Neuron (in vitro differentiated cells): ENCODE results near the gene TMEM181.
"Not testable (repeated sequence)": the region's sequence is repeated elsewhere in the genome, so short reads cannot be mapped to it uniquely, and the experiment has no call there.

ENCODE experiments used
- H2AFZ ChIP-seq: one replicate; pipeline ENCODE4 v1.6.1; 2013; ENCODE audit warnings: low read depth, mild to moderate bottlenecking, inconsistent platforms, low read length, moderate library complexity
- H3K27me3 ChIP-seq: one replicate; pipeline ENCODE4 v1.6.1; 2013; ENCODE audit warnings: low read length; ENCODE audit not compliant: insufficient read depth
- H3K36me3 ChIP-seq: one replicate; pipeline ENCODE4 v1.6.1; 2013; ENCODE audit warnings: low read length; ENCODE audit not compliant: insufficient read depth
- H3K4me1 ChIP-seq: one replicate; pipeline ENCODE4 v1.6.1; 2013; ENCODE audit warnings: low read length; ENCODE audit not compliant: insufficient read depth
- H3K4me3 ChIP-seq: 2 replicates; pipeline ENCODE4 v1.5.1; 2013; ENCODE audit warnings: mild to moderate bottlenecking, low read length, moderate library complexity
- H3K9me3 ChIP-seq: one replicate; pipeline ENCODE4 v1.6.1; 2013; ENCODE audit warnings: low read length

The TMEM181 gene

GRCh38 chr6:158642097-158642601 is 82.3 kb downstream of the TMEM181 start:
- Histone ChIP-seq H3K36me3 (peaks cover 18% of the 10 kb centered on the region), H3K9me3 (no peaks in the 10 kb centered on the region), H3K4me3 (no peak overlapping the region), H3K4me1 (peaks cover 11% of the 10 kb centered on the region), H3K27me3 (peaks cover 4% of the 10 kb centered on the region), H2AFZ (no peak overlapping the region)

- Histone ChIP-seq H3K4me1 (peaks cover 11% of the 10 kb centered on the region), H2AFZ (peak overlapping the region; percentile 82), H3K4me3 (peak overlapping the region; percentile 72), H3K27me3 (peaks cover 4% of the 10 kb centered on the region), H3K9me3 (no peaks in the 10 kb centered on the region), H3K36me3 (peaks cover 13% of the 10 kb centered on the region)
Observed at GRCh38 chr6:158643836-158644230, 83.9 kb downstream of the TMEM181 start.

- Histone ChIP-seq H3K9me3 (no peaks in the 10 kb centered on the region), H3K36me3 (peaks cover 12% of the 10 kb centered on the region), H3K4me1 (peaks cover 11% of the 10 kb centered on the region), H3K27me3 (peaks cover 6% of the 10 kb centered on the region), H2AFZ (peak within 1 kb of the TSS; percentile 82), H3K4me3 (peak within 1 kb of the TSS; percentile 72)
Observed at GRCh38 chr6:158644231-158645063, 84.6 kb downstream of the TMEM181 start, which contains the start of gene DYNLT1. Gene DYNLT1 (minus strand): TSS chr6:158644743. CDS start chr6:158644708, 35 bp downstream.

- Histone ChIP-seq H3K4me3 (peak overlapping the region; percentile 72), H2AFZ (peak overlapping the region; percentile 82), H3K4me1 (peaks cover 11% of the 10 kb centered on the region), H3K36me3 (peaks cover 7% of the 10 kb centered on the region), H3K27me3 (peaks cover 10% of the 10 kb centered on the region), H3K9me3 (no peaks in the 10 kb centered on the region)
Observed at GRCh38 chr6:158645064-158646022, 85.5 kb downstream of the TMEM181 start.

DNA sequence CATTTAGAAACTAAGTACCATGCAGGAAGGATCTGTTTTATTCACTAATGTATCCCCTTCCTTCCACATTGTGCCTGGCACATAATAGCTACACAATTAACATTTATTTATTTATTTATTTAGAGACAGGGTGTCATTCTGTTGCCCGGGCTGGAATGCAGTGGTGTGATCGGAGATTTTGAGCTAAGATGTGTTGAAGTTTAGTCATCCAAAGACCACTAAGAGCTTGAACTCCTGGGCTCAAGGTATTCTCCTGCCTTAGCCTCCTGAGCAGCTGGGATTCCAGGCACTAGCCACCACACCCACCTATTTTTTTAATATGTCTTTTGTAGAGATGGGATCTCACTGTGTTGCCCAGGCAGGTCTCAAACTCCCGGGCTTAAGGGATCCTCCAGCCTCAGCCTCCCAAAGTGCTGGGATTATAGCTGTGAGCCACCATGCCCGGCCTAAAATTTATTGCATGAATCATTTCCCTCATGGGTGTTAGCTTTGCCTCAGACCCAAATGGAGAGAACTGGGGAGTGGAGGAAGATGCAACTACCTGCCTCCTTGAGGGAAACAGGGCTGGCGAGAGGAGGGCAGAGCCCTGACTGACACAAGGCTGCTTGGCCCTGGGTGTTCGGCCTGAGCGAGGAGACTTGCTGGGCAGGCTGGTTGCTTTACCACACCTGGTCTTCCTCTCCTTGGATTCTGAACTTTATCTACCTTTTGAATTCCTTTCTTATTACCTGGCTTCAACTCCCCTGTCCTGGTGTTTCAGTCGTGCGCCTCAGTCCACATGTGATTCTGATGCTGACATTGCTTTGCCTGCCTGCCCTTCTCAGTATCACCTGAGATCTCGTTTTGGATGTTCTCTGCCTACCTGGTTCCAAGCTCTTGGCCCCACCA is 86.4 kb downstream of the TMEM181 start:
- Histone ChIP-seq H3K9me3 (no peaks in the 10 kb centered on the region), H3K4me1 (peaks cover 11% of the 10 kb centered on the region), H2AFZ (no peak overlapping the region), H3K27me3 (peaks cover 10% of the 10 kb centered on the region), H3K36me3 (peaks cover 3% of the 10 kb centered on the region), H3K4me3 (no peak overlapping the region)

GRCh38 chr6:158647501-158647900 is 87.6 kb downstream of the TMEM181 start:
- Histone ChIP-seq H3K27me3 (peaks cover 10% of the 10 kb centered on the region), H3K9me3 (no peaks in the 10 kb centered on the region), H3K4me3 (no peak overlapping the region), H2AFZ (no peak overlapping the region), H3K4me1 (peaks cover 11% of the 10 kb centered on the region), H3K36me3 (peaks cover under 1% of the 10 kb centered on the region)

- peaks cover 10% of the 10 kb centered on the region for H3K4me1 ChIP-seq
- H3K9me3 ChIP-seq, result no peaks in the 10 kb centered on the region
- H3K36me3 ChIP-seq, result no peaks in the 10 kb centered on the region
- H2AFZ ChIP-seq, result no peak overlapping the region
- H3K4me3 ChIP-seq, result no peak overlapping the region
- H3K27me3 ChIP-seq, result peaks cover 10% of the 10 kb centered on the region
Observed at GRCh38 chr6:158648682-158649131, 88.8 kb downstream of the TMEM181 start.

GRCh38 chr6:158649289-158650143 is 89.6 kb downstream of the TMEM181 start, which contains the start of gene SYTL3:
Gene SYTL3 (plus strand): TSS chr6:158650054. CDS start chr6:158663269, 13,215 bp downstream.
- Histone ChIP-seq H3K27me3 (peaks cover 10% of the 10 kb centered on the region), H3K9me3 (no peaks in the 10 kb centered on the region), H3K4me3 (no peak within 1 kb of the TSS), H2AFZ (no peak within 1 kb of the TSS), H3K4me1 (peaks cover 13% of the 10 kb centered on the region), H3K36me3 (no peaks in the 10 kb centered on the region)

GRCh38 chr6:158651981-158652737 is 92.3 kb downstream of the TMEM181 start:
- H3K36me3 ChIP-seq, H2AFZ ChIP-seq: not testable (repeated sequence)

DNA sequence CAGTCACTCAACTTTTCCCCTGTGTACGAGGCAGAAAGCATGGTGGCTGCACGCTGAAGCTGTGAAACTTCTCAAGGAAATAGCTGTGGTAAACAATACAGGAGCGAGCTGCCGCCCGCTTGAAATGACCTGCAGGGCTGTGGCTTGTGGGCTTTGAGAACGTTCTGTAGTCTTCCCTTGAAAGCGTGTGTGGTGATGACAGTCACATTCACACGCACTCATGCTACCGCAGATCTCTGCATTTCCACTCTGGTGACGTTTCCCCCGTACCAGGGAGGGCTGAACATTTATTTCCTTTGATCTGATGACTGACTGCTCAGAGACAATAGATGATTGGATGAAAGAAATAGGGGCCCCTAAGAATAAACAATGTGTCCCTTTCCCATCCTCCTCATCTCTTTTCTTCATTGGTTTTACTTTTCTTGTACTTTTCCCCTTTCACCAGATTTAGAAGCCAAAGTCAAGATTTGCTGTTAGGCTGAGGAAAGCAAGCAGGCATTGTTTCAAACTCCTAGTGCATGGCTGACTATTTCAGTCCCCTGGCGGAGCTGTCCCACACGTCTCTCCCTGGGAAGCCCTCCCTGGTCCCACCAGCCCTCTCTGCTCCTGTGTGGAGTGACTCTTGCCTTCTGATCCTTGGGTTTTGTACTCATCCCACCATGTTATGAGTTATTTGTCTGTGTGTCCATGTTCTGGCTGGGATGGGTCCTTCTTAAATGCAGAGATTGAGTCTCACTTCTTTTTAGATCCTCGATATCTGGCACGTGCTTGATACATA is 93.9 kb downstream of the TMEM181 start:
- Histone ChIP-seq H3K27me3 (peaks cover 6% of the 10 kb centered on the region), H3K4me3 (no peak overlapping the region)

More at GRCh38 chr6:158651981-158652737, 92.3 kb downstream of the TMEM181 start:
- not testable (repeated sequence) for H3K9me3 ChIP-seq, H3K4me1 ChIP-seq, H3K4me3 ChIP-seq, H3K27me3 ChIP-seq

More for the DNA sequence above, 93.9 kb downstream of the TMEM181 start:
- H2AFZ ChIP-seq, result no peak overlapping the region
- no peaks in the 10 kb centered on the region for H3K36me3 ChIP-seq
- peaks cover 9% of the 10 kb centered on the region for H3K4me1 ChIP-seq
- H3K9me3 ChIP-seq, result no peaks in the 10 kb centered on the region
